IPS DF 6.9 (cell line): Measurements from ENCODE around the gene CXCL11.

Source experiments
- DNase-seq: peaks from one replicate; pipeline ENCODE4 v3.0.0-alpha.2; 2013; ENCODE audit warnings: low read depth, low spot score
- H3K27ac ChIP-seq: one replicate; pipeline ENCODE4 v1.5.1; 2013; ENCODE audit warnings: low read length, control low read depth
- H3K27me3 ChIP-seq: 2 replicates; pipeline ENCODE4 v1.6.1; 2013; ENCODE audit warnings: mild to moderate bottlenecking, low read length; ENCODE audit not compliant: control insufficient read depth, insufficient read depth
- H3K36me3 ChIP-seq: 2 replicates; pipeline ENCODE4 v1.6.1; 2013; ENCODE audit warnings: low read length; ENCODE audit not compliant: control insufficient read depth, insufficient read depth
- H3K4me1 ChIP-seq: 2 replicates; pipeline ENCODE4 v1.6.1; 2013; ENCODE audit warnings: low read length; ENCODE audit not compliant: control insufficient read depth, insufficient read depth
- H3K4me3 ChIP-seq: 2 replicates; pipeline ENCODE4 v1.5.1; 2013; ENCODE audit warnings: mild to moderate bottlenecking, low read length
- H3K9me3 ChIP-seq: 2 replicates; pipeline ENCODE4 v1.6.1; 2013; ENCODE audit warnings: low read length, inconsistent platforms; ENCODE audit not compliant: control insufficient read depth, insufficient read depth
- WGBS: extraction: QIAGEN DNeasy Blood & Tissue Kit; methylation state at CpG from one replicate; pipeline ENCODE4 v1.1.7; 2013; ENCODE audit warnings: mixed read lengths, missing lambda C conversion rate; ENCODE audit not compliant: insufficient read length, insufficient coverage; 5-methylcytosine and 5-hydroxymethylcytosine counted together

Gene CXCL11

DNA sequence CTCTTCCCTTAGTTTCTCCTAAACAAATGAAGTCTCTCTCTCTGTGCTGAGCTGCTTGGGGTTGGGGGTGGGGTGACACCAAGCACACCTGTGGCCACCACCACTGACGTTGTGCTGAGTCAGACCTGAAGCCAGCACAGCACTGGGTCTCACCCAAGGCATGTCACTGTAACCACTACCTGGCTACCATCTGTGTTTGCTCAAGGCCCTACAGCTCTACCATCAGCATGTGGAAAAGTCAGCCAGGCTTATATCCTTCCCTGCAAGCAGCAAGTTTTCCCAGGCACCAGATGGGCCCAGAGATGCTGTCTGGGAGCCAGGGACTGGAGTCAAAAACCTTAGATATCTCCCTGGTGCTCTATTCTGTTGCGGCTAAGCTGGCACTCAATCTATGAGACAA lies 19.5 kb downstream of the CXCL11 start:
- WGBS: no CpG with 5 or more reads among the region's 2 CpGs
- Histone ChIP-seq H3K9me3 (no peaks in the 10 kb centered on the region), H3K4me3 (no peak overlapping the region), H3K4me1 (peaks cover 2% of the 10 kb centered on the region; the same call in 1 of the 2 replicates), H3K27me3 (no peaks in the 10 kb centered on the region), H3K27ac (no peak overlapping the region), H3K36me3 (no peaks in the 10 kb centered on the region)
- no peak for DNase-seq

DNA sequence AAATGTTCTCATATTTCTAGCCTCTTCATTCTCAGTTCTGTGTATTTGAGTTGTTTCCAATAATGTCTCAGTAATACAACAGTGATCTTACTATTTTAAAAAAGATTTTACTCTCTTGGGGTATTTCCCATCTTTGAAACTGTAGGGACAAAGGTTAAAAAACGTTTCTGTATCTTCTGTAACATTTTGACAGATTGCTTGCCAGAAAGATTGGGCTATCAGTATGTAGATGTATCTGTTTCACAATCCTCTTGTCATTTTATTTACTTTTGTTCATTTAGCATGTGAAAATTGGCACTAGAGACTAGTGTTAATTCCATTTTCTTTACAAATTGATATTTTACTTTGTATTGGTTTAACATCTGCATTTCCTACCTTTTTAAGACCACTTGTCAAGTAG lies 22.3 kb downstream of the CXCL11 start:
- H3K27me3 ChIP-seq: no peaks in the 10 kb centered on the region
- no peak overlapping the region for H3K27ac ChIP-seq
- no peak for DNase-seq
- no peaks in the 10 kb centered on the region for H3K36me3 ChIP-seq
- peaks cover 2% of the 10 kb centered on the region; the same call in 1 of the 2 replicates for H3K4me1 ChIP-seq
- H3K9me3 ChIP-seq: no peaks in the 10 kb centered on the region
- WGBS: no CpG with 5 or more reads among the region's 1 CpG
- no peak overlapping the region for H3K4me3 ChIP-seq

DNA sequence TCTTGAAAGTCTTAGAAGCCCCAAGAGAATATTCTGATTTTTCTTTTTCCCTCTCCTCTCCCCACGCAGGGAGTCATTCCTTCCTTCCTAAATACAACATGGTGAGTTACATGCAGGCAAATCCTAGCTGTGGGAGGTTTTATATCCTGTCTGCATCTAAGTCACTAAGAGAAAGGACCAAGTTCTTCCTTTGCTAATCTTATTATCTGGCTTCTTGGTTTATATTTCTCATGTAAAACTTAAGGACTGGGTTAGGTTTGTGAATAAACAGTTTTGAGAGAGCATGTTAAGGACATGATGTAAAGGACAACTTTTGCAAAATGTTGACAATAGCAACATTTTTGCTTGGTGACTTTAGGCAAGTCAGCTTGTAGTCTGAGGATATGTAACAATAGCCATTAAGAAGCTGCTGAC lies 23.5 kb downstream of the CXCL11 start:
- Histone ChIP-seq H3K4me1 (peaks cover 2% of the 10 kb centered on the region; the same call in 1 of the 2 replicates), H3K27me3 (no peaks in the 10 kb centered on the region), H3K9me3 (no peaks in the 10 kb centered on the region), H3K4me3 (no peak overlapping the region), H3K36me3 (no peaks in the 10 kb centered on the region), H3K27ac (no peak overlapping the region)
- no CpG with 5 or more reads among the region's 1 CpG for WGBS
- DNase-seq: no peak

DNA sequence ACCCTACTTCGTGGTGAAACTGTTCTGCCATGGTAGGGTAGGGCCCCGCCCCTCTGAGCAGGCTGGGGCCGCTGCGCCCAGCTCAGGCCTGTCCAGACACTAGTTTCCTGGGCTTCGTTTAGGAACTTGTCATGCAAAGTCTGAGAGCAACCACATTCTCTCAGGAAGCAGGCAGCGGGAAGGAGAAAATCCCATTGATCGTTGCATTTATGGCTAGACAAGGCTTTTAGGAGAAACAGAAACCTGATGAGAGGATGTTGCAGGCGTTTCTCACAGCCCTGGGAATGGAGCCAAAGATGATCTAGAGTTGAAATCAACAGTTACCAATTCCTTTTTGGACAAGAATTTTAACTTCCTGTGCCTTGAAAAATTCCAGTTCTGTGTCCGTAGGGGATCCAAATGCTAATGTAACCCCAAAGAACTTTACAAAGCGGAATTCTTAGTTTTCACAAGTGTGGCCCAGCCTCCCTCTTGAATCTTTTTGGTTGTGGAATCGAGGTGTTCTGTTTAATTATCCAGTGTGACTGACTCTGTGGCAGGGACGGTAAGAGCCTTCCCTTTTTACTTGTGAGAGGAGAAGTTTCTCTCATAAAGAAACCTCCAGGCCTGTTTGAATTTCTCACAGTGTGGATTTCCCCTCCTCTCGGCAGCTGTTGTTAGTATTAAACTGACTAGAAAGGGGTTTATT lies 24.0 kb downstream of the CXCL11 start:
- no CpG with 5 or more reads among the region's 13 CpGs for WGBS
- peaks cover 2% of the 10 kb centered on the region; the same call in 1 of the 2 replicates for H3K4me1 ChIP-seq
- DNase-seq: no peak
- H3K36me3 ChIP-seq: no peaks in the 10 kb centered on the region
- H3K27me3 ChIP-seq: no peaks in the 10 kb centered on the region
- H3K4me3 ChIP-seq: no peak overlapping the region
- no peak overlapping the region for H3K27ac ChIP-seq
- H3K9me3 ChIP-seq: no peaks in the 10 kb centered on the region

DNA sequence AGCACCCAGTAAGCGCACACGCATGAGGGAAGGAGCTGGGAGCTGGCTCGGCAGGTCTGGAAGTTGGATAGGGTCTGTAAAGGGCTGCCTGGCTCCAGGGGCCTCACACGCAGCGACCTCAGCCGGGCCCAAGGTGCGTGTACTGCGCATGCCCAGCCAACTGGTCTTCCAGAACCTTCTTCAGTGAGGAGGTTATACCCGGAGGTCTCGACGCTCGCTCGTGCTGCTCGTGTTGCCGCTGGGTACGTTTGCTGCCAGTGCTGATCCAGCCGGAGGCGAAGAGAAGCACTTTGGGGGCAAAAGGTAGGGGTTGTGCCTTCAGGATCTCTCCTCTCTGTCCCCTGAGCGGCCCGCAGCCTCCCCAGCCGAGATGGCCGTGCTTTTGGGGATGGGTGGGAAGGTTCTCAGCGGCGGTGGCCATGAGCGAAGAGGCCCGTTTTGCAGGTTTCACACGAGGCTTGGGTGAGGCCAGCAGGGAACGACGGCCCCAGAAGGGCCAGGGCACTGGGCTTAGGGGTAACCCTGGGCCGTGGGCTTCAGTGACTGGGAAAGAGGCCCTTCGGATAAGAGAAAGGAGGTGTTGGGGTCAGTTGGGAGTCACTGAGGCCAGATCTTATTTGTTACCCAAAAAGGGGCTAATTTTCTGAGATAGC lies 24.7 kb downstream of the CXCL11 start:
- no peak overlapping the region for H3K4me3 ChIP-seq
- H3K4me1 ChIP-seq: no peaks in the 10 kb centered on the region; the same call in 1 of the 2 replicates
- no peaks in the 10 kb centered on the region for H3K36me3 ChIP-seq
- no peak for DNase-seq
- no peaks in the 10 kb centered on the region for H3K9me3 ChIP-seq
- H3K27ac ChIP-seq: no peak overlapping the region
- WGBS: no CpG with 5 or more reads among the region's 31 CpGs
- no peaks in the 10 kb centered on the region for H3K27me3 ChIP-seq

DNA sequence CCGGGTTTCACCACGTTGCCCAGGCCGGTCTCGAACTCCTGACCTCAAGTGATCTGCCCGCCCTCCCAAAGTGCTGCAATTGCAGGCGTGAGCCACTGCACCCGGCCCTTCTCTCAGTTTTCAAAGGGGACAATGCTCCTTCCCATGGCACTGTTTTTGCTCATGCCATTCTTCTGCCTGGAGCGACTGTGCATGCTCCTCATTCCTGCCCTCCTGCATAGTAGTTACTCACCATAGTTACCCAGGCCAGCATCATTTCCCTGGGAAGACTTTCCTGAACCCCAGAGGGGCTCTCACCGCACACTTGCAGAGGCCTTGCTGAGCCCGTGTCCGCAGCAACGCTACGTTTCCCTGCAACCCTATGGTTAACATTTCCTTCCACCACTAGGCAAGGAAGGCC lies 25.3 kb downstream of the CXCL11 start:
- Histone ChIP-seq H3K27ac (no peak overlapping the region), H3K36me3 (no peaks in the 10 kb centered on the region), H3K27me3 (no peaks in the 10 kb centered on the region), H3K4me1 (no peaks in the 10 kb centered on the region; the same call in 1 of the 2 replicates), H3K4me3 (no peak overlapping the region), H3K9me3 (no peaks in the 10 kb centered on the region)
- no peak for DNase-seq
- WGBS: no CpG with 5 or more reads among the region's 13 CpGs

DNA sequence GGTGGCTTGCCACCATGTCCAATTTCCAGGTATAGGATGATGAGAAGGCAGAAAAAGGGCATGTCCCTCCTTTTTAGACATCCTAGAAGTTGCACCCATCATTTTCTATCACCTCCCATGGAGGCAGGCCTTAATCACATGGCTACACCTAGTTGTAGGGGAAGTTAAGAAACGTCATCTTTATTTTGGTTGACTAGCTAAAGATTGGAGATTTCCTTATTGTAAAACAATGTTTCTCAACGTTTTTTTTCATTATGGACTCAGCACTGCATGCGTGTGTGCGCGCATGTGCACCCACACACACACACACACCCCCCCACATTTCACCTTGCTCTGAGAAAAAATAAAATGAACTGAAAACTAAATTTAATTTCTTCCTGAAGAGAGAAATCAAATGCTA lies 26.6 kb downstream of the CXCL11 start:
- no CpG with 5 or more reads among the region's 5 CpGs for WGBS
- Histone ChIP-seq H3K36me3 (no peaks in the 10 kb centered on the region), H3K9me3 (no peaks in the 10 kb centered on the region), H3K27ac (no peak overlapping the region), H3K4me1 (no peaks in the 10 kb centered on the region; the same call in 1 of the 2 replicates), H3K27me3 (no peaks in the 10 kb centered on the region), H3K4me3 (no peak overlapping the region)
- DNase-seq: no peak

DNA sequence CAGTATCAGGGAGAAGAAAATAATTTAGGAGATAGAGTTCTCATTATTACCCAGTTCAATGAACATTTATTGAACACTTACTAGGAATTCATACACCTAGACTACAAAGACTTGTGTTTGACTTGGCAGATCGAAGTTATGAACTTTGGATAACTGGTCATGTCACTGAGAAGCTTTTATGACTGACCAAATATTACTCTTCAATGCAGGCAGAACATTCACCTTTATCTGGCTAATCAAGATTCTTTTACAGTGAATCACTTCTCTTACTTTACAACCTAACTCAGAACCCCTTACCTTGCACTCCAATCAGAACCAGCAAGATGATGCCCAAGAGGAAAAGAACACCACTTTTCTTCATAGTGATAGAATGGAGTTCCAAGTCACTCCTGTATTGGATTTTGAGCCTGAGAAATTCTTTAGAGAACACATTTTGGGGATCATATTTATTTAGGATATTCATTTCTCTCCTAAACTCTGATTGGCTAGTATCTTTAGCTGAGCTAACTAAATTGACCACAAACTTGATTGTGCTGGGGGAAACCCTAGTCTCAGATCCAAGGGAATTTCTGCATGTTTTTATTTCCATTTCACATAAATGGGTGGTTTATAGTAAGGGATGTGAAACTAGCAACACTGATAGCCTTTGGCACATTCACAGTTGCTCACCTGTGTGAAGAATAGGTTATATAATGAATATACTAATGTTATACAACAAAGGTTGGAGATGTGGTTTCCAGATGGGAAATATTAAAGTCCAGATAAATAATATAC lies 28.6 kb downstream of the CXCL11 start, which contains the start of gene CXCL9:
Gene CXCL9 (minus strand): TSS at position 421 of the 774 bp plus-strand sequence. CDS start 60 bp downstream, at position 361.
- WGBS: no CpG with 5 or more reads among the region's 1 CpG

DNA sequence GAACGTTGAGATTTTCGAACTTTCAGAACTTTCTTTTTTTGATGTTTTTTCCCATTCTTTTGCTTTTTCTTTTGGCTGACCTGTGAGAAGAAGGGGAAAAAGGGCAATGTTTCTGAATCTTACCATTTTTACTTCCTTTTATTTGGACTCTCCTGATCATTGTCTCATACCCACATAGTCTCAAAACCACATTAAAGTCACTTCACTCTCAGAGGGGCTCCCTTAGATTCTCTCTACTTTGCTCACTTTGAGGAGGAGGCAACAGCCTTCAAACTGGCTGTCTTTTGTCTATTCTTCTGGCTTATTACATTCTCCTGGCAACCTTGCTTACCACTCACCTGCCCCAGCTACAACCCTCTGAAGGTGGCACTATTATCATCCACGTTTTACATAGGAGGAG lies 32.2 kb downstream of the CXCL11 start:
- Histone ChIP-seq H3K27ac (no peak overlapping the region), H3K4me1 (no peaks in the 10 kb centered on the region), H3K36me3 (no peaks in the 10 kb centered on the region), H3K4me3 (no peak overlapping the region), H3K9me3 (no peaks in the 10 kb centered on the region), H3K27me3 (no peaks in the 10 kb centered on the region)
- DNase-seq: no peak
- no CpG with 5 or more reads among the region's 3 CpGs for WGBS

More for the DNA sequence above, 28.6 kb downstream of the CXCL11 start, which contains the start of gene CXCL9:
- Histone ChIP-seq H3K27ac (no peak within 1 kb of the TSS), H3K4me3 (no peak within 1 kb of the TSS), H3K4me1 (no peaks in the 10 kb centered on the region; the same call in 1 of the 2 replicates), H3K27me3 (no peaks in the 10 kb centered on the region), H3K9me3 (no peaks in the 10 kb centered on the region), H3K36me3 (no peaks in the 10 kb centered on the region)
- DNase-seq: no peak

DNA sequence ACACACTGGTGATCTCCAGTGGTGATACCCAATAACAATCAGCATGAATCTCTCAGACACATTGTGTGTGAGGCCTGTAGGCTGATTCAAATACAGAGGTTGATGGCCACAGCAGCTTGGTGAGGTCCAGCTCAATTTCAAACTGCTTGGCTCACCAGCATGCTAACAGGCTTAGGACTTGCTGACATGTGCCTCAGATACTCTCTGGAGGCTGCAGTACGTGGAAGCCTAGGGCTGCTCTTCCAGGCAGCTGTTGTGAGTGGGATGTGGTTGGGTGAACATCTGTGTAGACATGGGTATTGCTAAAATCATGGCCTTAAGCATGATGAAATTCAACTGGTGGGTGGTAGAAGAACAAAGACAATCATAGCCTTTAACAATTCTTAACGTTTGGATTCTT lies 32.8 kb downstream of the CXCL11 start:
- Histone ChIP-seq H3K27ac (no peak overlapping the region), H3K4me3 (no peak overlapping the region), H3K4me1 (no peaks in the 10 kb centered on the region), H3K27me3 (no peaks in the 10 kb centered on the region), H3K36me3 (no peaks in the 10 kb centered on the region), H3K9me3 (no peaks in the 10 kb centered on the region)
- WGBS: no CpG with 5 or more reads among the region's 2 CpGs
- DNase-seq: no peak
